CD8-positive, alpha-beta memory T cell (primary cell): Measurements from ENCODE around the gene NTSR2. TPM values are rescaled to one million over a fixed set of nuclear protein-coding genes. Genes with fewer than 3 reads are reported as not detected.

Source experiments
- CTCF ChIA-PET: fragments of 350-600 bp; sonication (Branson Sonifier 250); formaldehyde crosslinking; loops from one replicate; lab custom pipeline; 2021; ENCODE audit warnings: antibody characterized with exemption; lab: Charles Lee
- POLR2A ChIA-PET: fragments of 350-600 bp; sonication (Branson Sonifier 250); formaldehyde crosslinking; loops from one replicate; lab custom pipeline; 2021; ENCODE audit warnings: antibody characterized with exemption; lab: Charles Lee
- DNase-seq, 5 donors: peaks; one replicate each; pipeline versions ENCODE4 v3.0.0 to v3.0.0-alpha.2; 2020 to 2022; ENCODE audit warnings: mixed read lengths in 1 of 5
- H3K27ac ChIP-seq: one replicate; pipeline ENCODE4 v1.7.0; 2013; ENCODE audit warnings: low read depth, mild to moderate bottlenecking, low read length, moderate library complexity
- H3K27me3 ChIP-seq: 2 replicates; pipeline ENCODE4 v1.7.0; 2013; ENCODE audit warnings: low read length, mild to moderate bottlenecking; ENCODE audit not compliant: insufficient read depth, poor library complexity, severe bottlenecking
- H3K36me3 ChIP-seq: 2 replicates; pipeline ENCODE4 v1.7.0; 2013; ENCODE audit warnings: mild to moderate bottlenecking, low read length, moderate library complexity; ENCODE audit not compliant: insufficient read depth
- H3K4me1 ChIP-seq: 2 replicates; pipeline ENCODE4 v1.7.0; 2013; ENCODE audit warnings: mild to moderate bottlenecking, low read length, moderate library complexity; ENCODE audit not compliant: insufficient read depth
- H3K4me3 ChIP-seq: 2 replicates; pipeline ENCODE4 v1.7.0; 2013; ENCODE audit warnings: mild to moderate bottlenecking, low read length
- H3K9me3 ChIP-seq: 2 replicates; pipeline ENCODE4 v1.7.0; 2013; ENCODE audit warnings: mild to moderate bottlenecking, low read length
- H3K27ac Mint-ChIP-seq, 8 donors: one replicate each; pipeline ENCODE4 v1.8.0; 2020 to 2021; ENCODE audit warnings: mixed read lengths in 8 of 8, mild to moderate bottlenecking in 6 of 8, inconsistent platforms in 3 of 8, moderate library complexity in 3 of 8
- H3K27me3 Mint-ChIP-seq, 2 donors: one replicate each; pipeline ENCODE4 v1.8.0; 2020 to 2021; ENCODE audit warnings: mixed read lengths in 2 of 2, mild to moderate bottlenecking in 1 of 2, moderate library complexity in 1 of 2
- H3K36me3 Mint-ChIP-seq, 3 donors: one replicate each; pipeline ENCODE4 v1.8.0; 2020 to 2021; ENCODE audit warnings: mixed read lengths in 3 of 3, inconsistent platforms in 1 of 3, mild to moderate bottlenecking in 1 of 3
- H3K4me1 Mint-ChIP-seq, 3 donors: one replicate each; pipeline ENCODE4 v1.8.0; 2020 to 2021; ENCODE audit warnings: mixed read lengths in 3 of 3, inconsistent platforms in 1 of 3, mild to moderate bottlenecking in 1 of 3
- H3K4me3 Mint-ChIP-seq, 7 donors: one replicate each; pipeline ENCODE4 v1.8.0; 2020 to 2021; ENCODE audit warnings: mixed read lengths in 7 of 7, mild to moderate bottlenecking in 6 of 7, moderate library complexity in 4 of 7, inconsistent platforms in 2 of 7
- H3K9me3 Mint-ChIP-seq, 5 donors: one replicate each; pipeline ENCODE4 v1.8.0; 2020 to 2022; ENCODE audit warnings: mixed read lengths in 5 of 5, mild to moderate bottlenecking in 3 of 5, moderate library complexity in 2 of 5, inconsistent platforms in 1 of 5
- polyA plus RNA-seq: library from polyadenylated mRNA; unstranded; fragments of 300-500 nt; fragmentation: Illumina TruSeq; gene quantifications from one replicate; pipeline ENCODE4 v1.2.3, GENCODE V29; 2021
- total RNA-seq, 2 experiments: library from RNA; stranded (reverse); gene quantifications; one replicate each; pipeline ENCODE4 v1.2.3, GENCODE V29; 2021

Gene NTSR2
- total and polyA plus RNA-seq, 3 experiments from 2014 or later, result not detected

DNA sequence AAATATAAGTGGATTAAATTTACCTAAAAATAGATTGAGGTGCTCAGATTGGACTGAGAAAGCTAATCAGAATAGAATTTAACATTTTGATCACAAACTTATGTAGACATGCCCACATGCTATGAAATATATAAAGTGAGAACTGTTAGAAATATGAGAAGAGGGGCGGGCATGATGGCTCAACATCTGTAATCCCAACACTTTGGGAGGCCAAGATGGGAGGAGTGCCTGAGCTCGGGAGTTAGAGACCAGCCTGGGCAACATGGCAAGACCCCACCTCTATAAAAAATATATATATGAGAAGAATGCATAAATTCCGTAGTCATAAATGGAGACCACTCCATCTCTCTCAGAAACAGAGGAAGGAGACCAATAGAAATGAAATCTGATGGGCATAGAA, 25.7 kb downstream of the NTSR2 start:
- Mint-ChIP-seq H3K9me3 (no peaks in the 10 kb centered on the region), H3K27me3 (peaks cover 1 to 14% of the 10 kb centered on the region in 2 donors), H3K36me3 (no peaks in the 10 kb centered on the region), H3K4me3 (no peak overlapping the region), H3K27ac (no peak overlapping the region), H3K4me1 (no peaks in the 10 kb centered on the region)
- Histone ChIP-seq H3K9me3 (no peaks in the 10 kb centered on the region), H3K27ac (no peak overlapping the region), H3K4me1 (no peaks in the 10 kb centered on the region), H3K36me3 (no peaks in the 10 kb centered on the region), H3K27me3 (no peaks in the 10 kb centered on the region), H3K4me3 (no peak overlapping the region)
- DNase-seq, result no peak
- ChIA-PET POLR2A (no interaction called here), CTCF (no interaction called here)

DNA sequence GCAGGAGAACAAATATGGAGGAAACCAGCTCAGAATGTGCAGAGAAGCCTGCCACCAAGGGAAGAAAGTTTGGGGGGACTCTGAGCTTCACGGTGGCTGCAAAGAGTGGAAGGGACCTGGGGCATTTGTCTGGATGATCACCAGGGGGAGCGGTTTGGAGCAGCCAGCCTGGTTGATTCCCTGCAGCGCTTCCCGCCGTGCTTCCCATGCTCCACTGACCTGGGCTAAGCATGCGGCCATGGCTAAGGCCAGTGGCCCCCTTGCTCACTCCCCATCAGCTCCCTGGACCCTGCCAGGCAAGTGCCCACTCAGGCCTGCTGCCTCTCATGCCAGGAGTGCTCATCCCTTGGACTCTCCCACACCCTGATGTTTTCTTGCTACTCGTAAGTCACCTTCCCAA, 27.0 kb downstream of the NTSR2 start:
- CTCF ChIA-PET, result no interaction called here

DNA sequence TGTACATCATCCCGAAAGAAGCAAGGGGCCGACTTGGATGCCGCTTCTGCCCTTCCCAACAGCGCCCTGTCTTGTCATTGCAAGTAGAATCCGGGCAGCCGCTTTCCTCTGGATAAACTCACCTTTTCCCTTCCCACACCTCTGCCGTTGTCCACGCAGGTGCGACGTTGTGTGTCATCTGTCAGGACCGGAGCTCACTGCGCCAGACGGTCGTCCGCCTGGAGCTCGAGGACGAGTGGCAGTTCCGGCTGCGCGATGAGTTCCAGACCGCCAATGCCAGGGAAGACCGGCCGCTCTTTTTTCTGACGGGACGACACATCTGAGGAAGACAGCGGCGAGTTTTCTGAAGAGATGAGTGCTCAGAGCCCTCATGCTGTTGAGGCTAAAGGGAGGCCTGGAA, 29.9 kb downstream of the NTSR2 start:
- CTCF ChIA-PET, result interaction anchor here (1.0 kb wide), 1 partner anchor 16 kb away, joined by 3 read pairs; no protein-coding TSS in a partner anchor
- no peak overlapping the region for H3K4me3 ChIP-seq
- H3K4me1 ChIP-seq, result no peaks in the 10 kb centered on the region
- POLR2A ChIA-PET, result no interaction called here
- no peak for DNase-seq
- Mint-ChIP-seq H3K9me3 (no peaks in the 10 kb centered on the region), H3K4me3 (no peak overlapping the region), H3K27me3 (peaks cover 3 to 16% of the 10 kb centered on the region in 2 donors), H3K36me3 (no peaks in the 10 kb centered on the region), H3K4me1 (no peaks in the 10 kb centered on the region), H3K27ac (no peak overlapping the region)
- H3K36me3 ChIP-seq, result no peaks in the 10 kb centered on the region
- no peak overlapping the region for H3K27ac ChIP-seq
- H3K9me3 ChIP-seq, result no peaks in the 10 kb centered on the region
- H3K27me3 ChIP-seq, result no peaks in the 10 kb centered on the region

More for the DNA sequence above, 27.0 kb downstream of the NTSR2 start:
- Histone ChIP-seq H3K4me1 (no peaks in the 10 kb centered on the region), H3K9me3 (no peaks in the 10 kb centered on the region), H3K27ac (no peak overlapping the region), H3K36me3 (no peaks in the 10 kb centered on the region), H3K27me3 (no peaks in the 10 kb centered on the region), H3K4me3 (no peak overlapping the region)
- H3K9me3 Mint-ChIP-seq, result no peaks in the 10 kb centered on the region
- H3K4me1 Mint-ChIP-seq, result no peaks in the 10 kb centered on the region
- peak overlapping the region in 1 of 7 donors; percentile 16 for H3K4me3 Mint-ChIP-seq
- no peak overlapping the region for H3K27ac Mint-ChIP-seq
- H3K36me3 Mint-ChIP-seq, result no peaks in the 10 kb centered on the region
- peaks cover 1 to 7% of the 10 kb centered on the region in 2 donors for H3K27me3 Mint-ChIP-seq
- POLR2A ChIA-PET, result no interaction called here
- no peak for DNase-seq

DNA sequence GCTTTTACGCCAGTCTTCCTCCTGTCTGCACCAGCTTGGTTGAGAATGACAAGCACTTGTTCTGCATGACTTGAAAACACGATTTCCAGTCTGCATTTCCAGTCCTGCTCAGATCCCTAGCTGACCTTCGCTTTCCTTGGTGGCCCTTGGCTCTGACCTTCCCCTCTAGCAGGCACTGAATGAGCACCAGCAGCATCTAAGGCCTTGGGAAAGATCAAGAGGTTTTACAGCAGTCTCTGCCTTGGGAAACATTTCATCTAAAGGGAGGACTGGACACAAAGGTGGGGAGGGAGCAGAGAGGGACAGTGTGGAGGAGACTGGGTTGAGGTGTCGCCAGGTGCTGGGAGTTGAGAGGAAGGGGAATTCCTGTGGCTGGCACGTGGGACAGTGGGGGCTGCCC, 30.5 kb downstream of the NTSR2 start:
- no peaks in the 10 kb centered on the region for H3K36me3 ChIP-seq
- Mint-ChIP-seq H3K36me3 (no peaks in the 10 kb centered on the region), H3K9me3 (no peaks in the 10 kb centered on the region), H3K4me3 (no peak overlapping the region), H3K4me1 (no peaks in the 10 kb centered on the region), H3K27ac (no peak overlapping the region), H3K27me3 (peaks cover 3 to 16% of the 10 kb centered on the region in 2 donors)
- ChIA-PET CTCF (interaction anchor here (1.0 kb wide), 1 partner anchor 16 kb away, joined by 3 read pairs; no protein-coding TSS in a partner anchor), POLR2A (no interaction called here)
- no peak for DNase-seq
- no peaks in the 10 kb centered on the region for H3K27me3 ChIP-seq
- H3K4me3 ChIP-seq, result no peak overlapping the region
- no peaks in the 10 kb centered on the region for H3K4me1 ChIP-seq
- H3K27ac ChIP-seq, result no peak overlapping the region
- no peaks in the 10 kb centered on the region for H3K9me3 ChIP-seq

DNA sequence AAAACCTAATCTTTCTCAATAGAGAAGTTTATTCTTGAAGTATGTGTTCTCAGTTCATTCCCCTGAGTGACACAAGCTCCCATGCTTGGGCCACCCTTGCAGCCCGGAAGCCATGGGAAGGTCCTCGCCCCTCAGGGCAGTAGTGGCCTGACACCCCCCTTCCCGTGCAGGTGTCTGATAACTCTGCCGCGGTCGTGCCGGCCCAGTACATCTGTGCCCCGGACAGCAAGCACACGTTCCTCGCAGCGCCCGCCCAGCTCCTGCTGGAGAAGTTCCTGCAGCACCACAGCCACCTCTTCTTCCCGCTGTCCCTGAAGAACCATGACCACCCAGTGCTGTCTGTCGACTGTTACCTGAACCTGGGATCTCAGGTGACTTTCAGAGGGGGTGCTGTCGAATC, 32.4 kb downstream of the NTSR2 start:
- no peak overlapping the region for H3K27ac Mint-ChIP-seq
- Histone ChIP-seq H3K27ac (no peak overlapping the region), H3K4me3 (no peak overlapping the region), H3K36me3 (no peaks in the 10 kb centered on the region), H3K4me1 (no peaks in the 10 kb centered on the region), H3K9me3 (no peaks in the 10 kb centered on the region), H3K27me3 (no peaks in the 10 kb centered on the region)
- peaks cover 2 to 16% of the 10 kb centered on the region in 2 donors for H3K27me3 Mint-ChIP-seq
- no peak overlapping the region for H3K4me3 Mint-ChIP-seq
- H3K9me3 Mint-ChIP-seq, result no peaks in the 10 kb centered on the region
- no peaks in the 10 kb centered on the region for H3K4me1 Mint-ChIP-seq
- ChIA-PET CTCF (no interaction called here), POLR2A (no interaction called here)
- no peaks in the 10 kb centered on the region for H3K36me3 Mint-ChIP-seq
- DNase-seq, result no peak

DNA sequence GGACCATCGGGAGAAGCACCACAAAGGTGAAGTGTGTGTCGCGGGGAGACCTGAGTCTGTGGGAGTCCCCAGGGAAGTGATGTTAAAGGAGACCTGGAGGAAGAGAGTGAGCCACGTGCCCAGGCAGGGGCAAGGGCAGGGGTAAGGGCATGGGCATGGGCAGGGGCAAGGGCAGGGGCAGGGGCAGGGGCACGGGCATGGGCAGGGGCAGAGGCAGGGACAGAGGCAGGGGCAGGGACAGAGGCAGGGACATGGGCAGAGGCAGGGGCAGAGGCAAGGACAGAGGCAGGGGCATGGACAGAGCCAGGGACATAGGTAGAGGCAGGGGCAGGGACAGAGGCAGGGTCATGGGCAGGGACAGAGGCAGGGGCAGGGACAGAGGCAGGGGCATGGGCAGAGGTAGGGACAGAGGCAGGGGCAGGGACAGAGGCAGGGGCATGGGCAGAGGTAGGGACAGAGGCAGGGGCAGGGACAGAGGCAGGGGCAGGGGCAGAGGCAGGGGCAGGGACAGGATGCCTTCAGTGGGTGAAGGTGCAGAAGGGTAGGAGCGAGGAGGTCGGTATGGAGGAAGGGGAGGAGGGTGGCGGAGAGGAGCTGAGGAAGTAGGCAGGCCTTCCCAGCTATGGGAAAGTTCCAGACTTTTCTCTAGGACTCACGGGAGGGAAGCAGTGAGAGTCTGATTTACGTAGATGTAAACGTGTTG, 33.3 kb downstream of the NTSR2 start:
- Histone ChIP-seq H3K27ac (no peak overlapping the region), H3K36me3 (no peaks in the 10 kb centered on the region), H3K4me1 (no peaks in the 10 kb centered on the region), H3K4me3 (no peak overlapping the region), H3K27me3 (no peaks in the 10 kb centered on the region), H3K9me3 (no peaks in the 10 kb centered on the region)
- POLR2A ChIA-PET, result no interaction called here
- H3K36me3 Mint-ChIP-seq, result no peaks in the 10 kb centered on the region
- no peaks in the 10 kb centered on the region for H3K4me1 Mint-ChIP-seq
- peaks cover 2 to 16% of the 10 kb centered on the region in 2 donors for H3K27me3 Mint-ChIP-seq
- H3K27ac Mint-ChIP-seq, result no peak overlapping the region
- no peak for DNase-seq
- CTCF ChIA-PET, result no interaction called here
- H3K4me3 Mint-ChIP-seq, result no peak overlapping the region
- H3K9me3 Mint-ChIP-seq, result no peaks in the 10 kb centered on the region

DNA sequence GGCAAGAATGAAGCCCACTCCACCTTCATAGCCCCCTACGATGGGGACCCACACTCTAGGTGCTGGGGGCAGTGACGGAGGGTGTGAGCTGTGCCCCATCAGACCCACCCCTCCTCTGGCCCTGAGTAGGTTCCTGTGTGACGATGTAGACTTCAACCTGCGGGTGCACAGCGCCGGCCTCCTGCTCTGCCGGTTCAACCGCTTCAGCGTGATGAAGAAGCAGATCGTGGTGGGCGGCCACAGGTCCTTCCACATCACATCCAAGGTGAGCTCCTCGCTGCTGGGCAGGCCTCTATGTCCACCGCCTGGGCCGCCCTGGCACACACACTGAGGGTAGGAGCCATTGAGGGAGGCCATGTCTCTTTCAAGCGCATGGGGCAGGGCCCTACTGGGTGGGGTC, 34.9 kb downstream of the NTSR2 start:
- H3K9me3 Mint-ChIP-seq, result no peaks in the 10 kb centered on the region
- no peaks in the 10 kb centered on the region for H3K4me1 Mint-ChIP-seq
- H3K27me3 ChIP-seq, result no peaks in the 10 kb centered on the region
- no peak for DNase-seq
- H3K27me3 Mint-ChIP-seq, result peaks cover 3 to 13% of the 10 kb centered on the region in 2 donors
- no peaks in the 10 kb centered on the region for H3K36me3 Mint-ChIP-seq
- no peak overlapping the region for H3K27ac Mint-ChIP-seq
- POLR2A ChIA-PET, result no interaction called here
- no peak overlapping the region for H3K4me3 ChIP-seq
- H3K27ac ChIP-seq, result no peak overlapping the region
- CTCF ChIA-PET, result no interaction called here
- no peaks in the 10 kb centered on the region for H3K4me1 ChIP-seq
- H3K36me3 ChIP-seq, result no peaks in the 10 kb centered on the region
- H3K4me3 Mint-ChIP-seq, result no peak overlapping the region
- H3K9me3 ChIP-seq, result no peaks in the 10 kb centered on the region

- no peaks in the 10 kb centered on the region for H3K27me3 ChIP-seq
- Mint-ChIP-seq H3K36me3 (no peaks in the 10 kb centered on the region), H3K27ac (no peak overlapping the region), H3K9me3 (no peaks in the 10 kb centered on the region), H3K4me3 (no peak overlapping the region), H3K4me1 (no peaks in the 10 kb centered on the region), H3K27me3 (peaks cover 3 to 12% of the 10 kb centered on the region in 2 donors)
- POLR2A ChIA-PET, result no interaction called here
- H3K36me3 ChIP-seq, result no peaks in the 10 kb centered on the region
- no peak overlapping the region for H3K27ac ChIP-seq
- no peak for DNase-seq
- CTCF ChIA-PET, result no interaction called here
- no peaks in the 10 kb centered on the region for H3K4me1 ChIP-seq
- no peak overlapping the region for H3K4me3 ChIP-seq
- H3K9me3 ChIP-seq, result no peaks in the 10 kb centered on the region
These were observed 35.4 kb downstream of the NTSR2 start for GRCh38 chr2:11634584-11634983.
